HG03097 (cell line): ENCODE data around the gene USP53.
"Not testable (repeated sequence)": the region's sequence is repeated elsewhere in the genome, so short reads cannot be mapped to it uniquely, and the experiment has no call there.

Experiments
- ATAC-seq: cut with Tn5 transposase; IDR thresholded peaks from one replicate; pipeline ENCODE4 v1.9.1; 2021; ENCODE audit not compliant: unreplicated experiment, low FRiP score

The USP53 gene

GRCh38 chr4:119310826-119311225, 98.3 kb downstream of the USP53 start:
- no peak for ATAC-seq

GRCh38 chr4:119313237-119313636, 100.7 kb downstream of the USP53 start:
- ATAC-seq = no peak

- ATAC-seq = no peak
Measured at GRCh38 chr4:119314356-119314755, 101.8 kb downstream of the USP53 start.

- ATAC-seq = no peak
Measured at GRCh38 chr4:119315036-119315435, 102.5 kb downstream of the USP53 start.

- no peak for ATAC-seq
Measured at GRCh38 chr4:119317990-119318389, 105.5 kb downstream of the USP53 start.

- ATAC-seq = no peak
Measured at GRCh38 chr4:119321921-119322687, 109.6 kb downstream of the USP53 start, which contains the start of gene FABP2. FABP2 (minus strand) TSS chr4:119322138; CDS start chr4:119322102, 36 bp downstream.

- no peak for ATAC-seq
Measured at GRCh38 chr4:119328695-119329094, 116.2 kb downstream of the USP53 start.

GRCh38 chr4:119329835-119330620, 117.5 kb downstream of the USP53 start:
- ATAC-seq = no peak

GRCh38 chr4:119336332-119336979, 123.9 kb downstream of the USP53 start:
- not testable (repeated sequence) for ATAC-seq

GRCh38 chr4:119337010-119337409, 124.5 kb downstream of the USP53 start:
- ATAC-seq = no peak

GRCh38 chr4:119339895-119340294, 127.4 kb downstream of the USP53 start:
- not testable (repeated sequence) for ATAC-seq

- ATAC-seq = not testable (repeated sequence)
Measured at GRCh38 chr4:119343293-119343692, 130.8 kb downstream of the USP53 start.
